Measurements from ENCODE around the gene KLHL33.

Gene KLHL33

GRCh38 chr14:20409226-20409625 is 26.7 kb downstream of the KLHL33 start:
- Histone ChIP-seq H3K36me3 (ENCODE audit: control insufficient read depth in 4 of 4, insufficient read depth in 4 of 4, low read length in 3 of 4) (peaks cover 22 to 40% (median 32%) of the 10 kb centered on the region in 4 experiments), H3K4me3 (ENCODE audit: control insufficient read depth in 1 of 7, extremely low read depth in 1 of 7, insufficient read depth in 4 of 7, low read depth in 2 of 7, low read length in 6 of 7) (no peak overlapping the region), H3K4me1 (ENCODE audit: control extremely low read depth in 1 of 4, control insufficient read depth in 4 of 4, insufficient read depth in 4 of 4, low read length in 3 of 4) (peaks cover 8 to 19% (median 10%) of the 10 kb centered on the region in 4 experiments), H3K9me3 (ENCODE audit: control extremely low read depth in 1 of 5, control insufficient read depth in 4 of 5, insufficient read depth in 2 of 5, low read depth in 1 of 5, low read length in 4 of 5) (no peaks in the 10 kb centered on the region), H3K27ac (ENCODE audit: insufficient read depth in 1 of 2, low read depth in 1 of 2, low read length in 2 of 2, poor library complexity in 1 of 2, severe bottlenecking in 2 of 2) (no peak overlapping the region), H3K27me3 (replicated peaks in 2 of 5; ENCODE audit: control insufficient read depth in 4 of 5, insufficient read depth in 5 of 5, low read length in 4 of 5) (no peaks in the 10 kb centered on the region)
- 96% methylated on average over 2 of the region's 2 CpGs for WGBS (ENCODE audit: insufficient coverage)
- CTCF ChIA-PET: interaction anchor here (0.7 to 1.7 kb wide), 2 partner anchors 200 to 890 kb away, joined by 3 to 5 read pairs; no protein-coding TSS in a partner anchor
- POLR2A ChIA-PET: interaction anchor here (0.6 kb wide), 1 partner anchor 8 kb away, joined by 3 read pairs; no protein-coding TSS in a partner anchor
- DNase-seq: no peak

- DNase-seq: peak in 2 of 3 donors; percentile 10 to 33
- no peaks in the 10 kb centered on the region for H3K27me3 ChIP-seq (replicated peaks in 2 of 5; ENCODE audit: control insufficient read depth in 4 of 5, insufficient read depth in 5 of 5, low read length in 4 of 5)
- peaks cover 30 to 84% (median 57%) of the 10 kb centered on the region in 4 experiments for H3K36me3 ChIP-seq (ENCODE audit: control insufficient read depth in 4 of 4, insufficient read depth in 4 of 4, low read length in 3 of 4)
- POLR2A ChIA-PET: no interaction called here
- no peak overlapping the region for H3K4me3 ChIP-seq (ENCODE audit: control insufficient read depth in 1 of 7, extremely low read depth in 1 of 7, insufficient read depth in 4 of 7, low read depth in 2 of 7, low read length in 6 of 7)
- CTCF ChIA-PET: interaction anchor here (0.6 to 3.9 kb wide), 4 partner anchors 10 to 21 kb away, joined by 3 to 17 read pairs (median 5); partner anchors contain the start of gene TEP1
- WGBS (ENCODE audit: insufficient coverage): 98% methylated on average over 9 of the region's 11 CpGs
- no peak overlapping the region for H3K27ac ChIP-seq (ENCODE audit: insufficient read depth in 1 of 2, low read depth in 1 of 2, low read length in 2 of 2, poor library complexity in 1 of 2, severe bottlenecking in 2 of 2)
- H3K9me3 ChIP-seq (ENCODE audit: control extremely low read depth in 1 of 5, control insufficient read depth in 4 of 5, insufficient read depth in 2 of 5, low read depth in 1 of 5, low read length in 4 of 5): no peaks in the 10 kb centered on the region
- H3K4me1 ChIP-seq (ENCODE audit: control extremely low read depth in 1 of 4, control insufficient read depth in 4 of 4, insufficient read depth in 4 of 4, low read length in 3 of 4): no peaks in the 10 kb centered on the region
These were observed 32.4 kb downstream of the KLHL33 start for GRCh38 chr14:20403521-20403920.

- ChIA-PET CTCF (interaction anchor here (1.3 to 2.5 kb wide), 2 partner anchors 13 to 72 kb away, joined by 4 to 7 read pairs; partner anchors contain the start of gene TEP1), POLR2A (no interaction called here)
- 100% methylated on average over 6 of the region's 10 CpGs for WGBS (ENCODE audit: insufficient coverage)
- Histone ChIP-seq H3K4me3 (ENCODE audit: control insufficient read depth in 1 of 7, extremely low read depth in 1 of 7, insufficient read depth in 4 of 7, low read depth in 2 of 7, low read length in 6 of 7) (no peak overlapping the region), H3K27ac (ENCODE audit: insufficient read depth in 1 of 2, low read depth in 1 of 2, low read length in 2 of 2, poor library complexity in 1 of 2, severe bottlenecking in 2 of 2) (no peak overlapping the region), H3K4me1 (ENCODE audit: control extremely low read depth in 1 of 4, control insufficient read depth in 4 of 4, insufficient read depth in 4 of 4, low read length in 3 of 4) (no peaks in the 10 kb centered on the region), H3K36me3 (ENCODE audit: control insufficient read depth in 4 of 4, insufficient read depth in 4 of 4, low read length in 3 of 4) (peaks cover 15 to 78% (median 49%) of the 10 kb centered on the region in 4 experiments), H3K27me3 (replicated peaks in 2 of 5; ENCODE audit: control insufficient read depth in 4 of 5, insufficient read depth in 5 of 5, low read length in 4 of 5) (no peaks in the 10 kb centered on the region), H3K9me3 (ENCODE audit: control extremely low read depth in 1 of 5, control insufficient read depth in 4 of 5, insufficient read depth in 2 of 5, low read depth in 1 of 5, low read length in 4 of 5) (no peaks in the 10 kb centered on the region)
- no peak for DNase-seq
These were observed 34.9 kb downstream of the KLHL33 start for GRCh38 chr14:20400965-20401593.

- Histone ChIP-seq H3K27me3 (replicated peaks in 2 of 5; ENCODE audit: control insufficient read depth in 4 of 5, insufficient read depth in 5 of 5, low read length in 4 of 5) (no peaks in the 10 kb centered on the region), H3K4me1 (ENCODE audit: control extremely low read depth in 1 of 4, control insufficient read depth in 4 of 4, insufficient read depth in 4 of 4, low read length in 3 of 4) (no peaks in the 10 kb centered on the region), H3K27ac (ENCODE audit: insufficient read depth in 1 of 2, low read depth in 1 of 2, low read length in 2 of 2, poor library complexity in 1 of 2, severe bottlenecking in 2 of 2) (no peak overlapping the region), H3K9me3 (ENCODE audit: control extremely low read depth in 1 of 5, control insufficient read depth in 4 of 5, insufficient read depth in 2 of 5, low read depth in 1 of 5, low read length in 4 of 5) (no peaks in the 10 kb centered on the region), H3K36me3 (ENCODE audit: control insufficient read depth in 4 of 4, insufficient read depth in 4 of 4, low read length in 3 of 4) (peaks cover 15 to 79% (median 49%) of the 10 kb centered on the region in 4 experiments), H3K4me3 (ENCODE audit: control insufficient read depth in 1 of 7, extremely low read depth in 1 of 7, insufficient read depth in 4 of 7, low read depth in 2 of 7, low read length in 6 of 7) (no peak overlapping the region)
- no CpG with 5 or more reads among the region's 1 CpG for WGBS (ENCODE audit: insufficient coverage)
- DNase-seq: no peak
- ChIA-PET CTCF (interaction anchor here (1.3 to 2.5 kb wide), 2 partner anchors 14 to 71 kb away, joined by 4 to 7 read pairs; partner anchors contain the start of gene TEP1), POLR2A (no interaction called here)
These were observed 35.4 kb downstream of the KLHL33 start for GRCh38 chr14:20400589-20400964.

GRCh38 chr14:20397511-20397910 is 38.5 kb downstream of the KLHL33 start:
- DNase-seq: no peak
- 100% methylated on average over 2 of the region's 3 CpGs for WGBS (ENCODE audit: insufficient coverage)
- Histone ChIP-seq H3K36me3 (ENCODE audit: control insufficient read depth in 4 of 4, insufficient read depth in 4 of 4, low read length in 3 of 4) (peaks cover 18 to 76% (median 42%) of the 10 kb centered on the region in 4 experiments), H3K27ac (ENCODE audit: insufficient read depth in 1 of 2, low read depth in 1 of 2, low read length in 2 of 2, poor library complexity in 1 of 2, severe bottlenecking in 2 of 2) (no peak overlapping the region), H3K4me3 (ENCODE audit: control insufficient read depth in 1 of 7, extremely low read depth in 1 of 7, insufficient read depth in 4 of 7, low read depth in 2 of 7, low read length in 6 of 7) (no peak overlapping the region), H3K27me3 (replicated peaks in 2 of 5; ENCODE audit: control insufficient read depth in 4 of 5, insufficient read depth in 5 of 5, low read length in 4 of 5) (no peaks in the 10 kb centered on the region), H3K9me3 (ENCODE audit: control extremely low read depth in 1 of 5, control insufficient read depth in 4 of 5, insufficient read depth in 2 of 5, low read depth in 1 of 5, low read length in 4 of 5) (no peaks in the 10 kb centered on the region), H3K4me1 (ENCODE audit: control extremely low read depth in 1 of 4, control insufficient read depth in 4 of 4, insufficient read depth in 4 of 4, low read length in 3 of 4) (no peaks in the 10 kb centered on the region)
- ChIA-PET POLR2A (interaction anchor here (0.6 kb wide), 1 partner anchor 284 kb away, joined by 6 read pairs; no protein-coding TSS in a partner anchor), CTCF (no interaction called here)

- H3K36me3 ChIP-seq (ENCODE audit: control insufficient read depth in 4 of 4, insufficient read depth in 4 of 4, low read length in 3 of 4): peaks cover 38 to 87% (median 62%) of the 10 kb centered on the region in 4 experiments
- CTCF ChIA-PET: no interaction called here
- H3K4me1 ChIP-seq (ENCODE audit: control extremely low read depth in 1 of 4, control insufficient read depth in 4 of 4, insufficient read depth in 4 of 4, low read length in 3 of 4): peaks cover 0 to 8% (median 0%) of the 10 kb centered on the region in 4 experiments
- POLR2A ChIA-PET: no interaction called here
- H3K27me3 ChIP-seq (replicated peaks in 2 of 5; ENCODE audit: control insufficient read depth in 4 of 5, insufficient read depth in 5 of 5, low read length in 4 of 5): no peaks in the 10 kb centered on the region
- no peak overlapping the region for H3K27ac ChIP-seq (ENCODE audit: insufficient read depth in 1 of 2, low read depth in 1 of 2, low read length in 2 of 2, poor library complexity in 1 of 2, severe bottlenecking in 2 of 2)
- no peaks in the 10 kb centered on the region for H3K9me3 ChIP-seq (ENCODE audit: control extremely low read depth in 1 of 5, control insufficient read depth in 4 of 5, insufficient read depth in 2 of 5, low read depth in 1 of 5, low read length in 4 of 5)
- DNase-seq: no peak
- WGBS (ENCODE audit: insufficient coverage): 96% methylated on average over 3 of the region's 4 CpGs
- H3K4me3 ChIP-seq (ENCODE audit: control insufficient read depth in 1 of 7, extremely low read depth in 1 of 7, insufficient read depth in 4 of 7, low read depth in 2 of 7, low read length in 6 of 7): no peak overlapping the region
These were observed 44.5 kb downstream of the KLHL33 start for GRCh38 chr14:20391505-20391904.

- CTCF ChIA-PET: interaction anchor here (1.3 kb wide), 1 partner anchor 60 kb away, joined by 5 read pairs; no protein-coding TSS in a partner anchor
- POLR2A ChIA-PET: no interaction called here
These were observed 47.8 kb downstream of the KLHL33 start for GRCh38 chr14:20388159-20388558.

More at GRCh38 chr14:20388159-20388558, 47.8 kb downstream of the KLHL33 start:
- no peak for DNase-seq
- Histone ChIP-seq H3K27ac (ENCODE audit: insufficient read depth in 1 of 2, low read depth in 1 of 2, low read length in 2 of 2, poor library complexity in 1 of 2, severe bottlenecking in 2 of 2) (no peak overlapping the region), H3K9me3 (ENCODE audit: control extremely low read depth in 1 of 5, control insufficient read depth in 4 of 5, insufficient read depth in 2 of 5, low read depth in 1 of 5, low read length in 4 of 5) (no peaks in the 10 kb centered on the region), H3K36me3 (ENCODE audit: control insufficient read depth in 4 of 4, insufficient read depth in 4 of 4, low read length in 3 of 4) (peaks cover 47 to 92% (median 64%) of the 10 kb centered on the region in 4 experiments), H3K4me1 (ENCODE audit: control extremely low read depth in 1 of 4, control insufficient read depth in 4 of 4, insufficient read depth in 4 of 4, low read length in 3 of 4) (peaks cover 0 to 8% (median 0%) of the 10 kb centered on the region in 4 experiments), H3K27me3 (replicated peaks in 2 of 5; ENCODE audit: control insufficient read depth in 4 of 5, insufficient read depth in 5 of 5, low read length in 4 of 5) (no peaks in the 10 kb centered on the region), H3K4me3 (ENCODE audit: control insufficient read depth in 1 of 7, extremely low read depth in 1 of 7, insufficient read depth in 4 of 7, low read depth in 2 of 7, low read length in 6 of 7) (no peak overlapping the region)
- 100% methylated on average over 3 of the region's 4 CpGs for WGBS (ENCODE audit: insufficient coverage)
